T-helper 9 cell (primary cell): ENCODE results near the gene TREML1.
"Not testable (repeated sequence)": the region's sequence is repeated elsewhere in the genome, so short reads cannot be mapped to it uniquely, and the experiment has no call there.

Source experiments
- DNase-seq: peaks from one replicate; pipeline ENCODE4 v3.0.0-alpha.2; 2020

The TREML1 gene

DNA sequence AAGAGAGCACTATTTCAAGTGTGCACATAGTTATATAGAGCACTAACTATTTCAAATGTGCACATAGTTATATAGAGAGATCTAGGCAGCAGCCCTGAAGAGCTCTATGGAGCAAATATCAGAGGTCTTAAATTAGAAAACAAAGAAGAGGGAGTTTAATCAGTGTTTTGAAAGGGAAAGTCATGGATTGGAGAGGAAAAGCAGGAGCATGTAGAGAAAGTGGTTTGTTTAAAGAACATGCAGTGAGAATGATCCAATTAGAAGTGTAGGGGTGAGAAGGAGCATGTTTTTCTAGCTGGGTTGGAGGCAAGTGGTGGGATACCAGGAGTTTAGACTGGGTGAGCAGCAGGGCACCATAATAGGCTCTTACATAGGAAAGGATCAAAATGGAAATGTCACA is 17.2 kb downstream of the TREML1 start:
- DNase-seq: no peak

GRCh38 chr6:41135062-41135832 is 18.9 kb downstream of the TREML1 start:
- DNase-seq: no peak

- no peak for DNase-seq
These were observed 21.9 kb downstream of the TREML1 start for GRCh38 chr6:41132254-41132653.

GRCh38 chr6:41125282-41125681 is 28.9 kb downstream of the TREML1 start:
- no peak for DNase-seq

DNA sequence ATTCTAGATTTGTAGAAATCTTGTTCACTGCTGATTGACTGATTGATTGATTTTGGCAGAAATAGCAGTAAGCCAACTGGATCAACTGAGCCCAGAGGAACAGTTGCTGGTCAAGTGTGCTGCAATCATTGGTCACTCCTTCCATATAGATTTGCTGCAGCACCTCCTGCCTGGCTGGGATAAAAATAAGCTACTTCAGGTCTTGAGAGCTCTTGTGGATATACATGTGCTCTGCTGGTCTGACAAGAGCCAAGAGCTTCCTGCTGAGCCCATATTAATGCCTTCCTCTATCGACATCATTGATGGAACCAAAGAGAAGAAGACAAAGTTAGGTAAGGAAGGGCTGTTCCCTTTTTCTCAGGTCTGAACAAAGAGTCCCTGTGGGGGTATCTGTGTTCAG is 31.2 kb downstream of the TREML1 start:
- DNase-seq: no peak

GRCh38 chr6:41122373-41122772 is 31.8 kb downstream of the TREML1 start:
- no peak for DNase-seq

DNA sequence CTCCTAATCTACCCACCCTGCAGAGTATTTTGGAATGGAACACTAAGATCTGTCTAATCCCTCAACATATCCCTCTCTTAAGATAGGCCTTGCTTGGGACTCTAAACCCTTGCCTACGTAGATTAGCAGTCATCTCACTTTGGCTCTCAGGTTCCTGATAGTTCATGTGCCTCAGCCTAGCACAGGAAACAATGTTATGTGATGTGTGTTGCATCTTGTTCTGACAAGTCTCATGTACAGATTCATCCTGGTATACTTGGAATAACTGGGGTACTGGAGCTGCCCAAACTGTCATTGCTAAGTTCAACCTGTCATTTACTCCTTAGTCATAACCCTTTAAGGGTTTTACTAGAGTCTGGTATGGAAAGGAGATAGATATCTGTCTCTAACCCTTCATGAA is 34.1 kb downstream of the TREML1 start:
- DNase-seq: no peak

DNA sequence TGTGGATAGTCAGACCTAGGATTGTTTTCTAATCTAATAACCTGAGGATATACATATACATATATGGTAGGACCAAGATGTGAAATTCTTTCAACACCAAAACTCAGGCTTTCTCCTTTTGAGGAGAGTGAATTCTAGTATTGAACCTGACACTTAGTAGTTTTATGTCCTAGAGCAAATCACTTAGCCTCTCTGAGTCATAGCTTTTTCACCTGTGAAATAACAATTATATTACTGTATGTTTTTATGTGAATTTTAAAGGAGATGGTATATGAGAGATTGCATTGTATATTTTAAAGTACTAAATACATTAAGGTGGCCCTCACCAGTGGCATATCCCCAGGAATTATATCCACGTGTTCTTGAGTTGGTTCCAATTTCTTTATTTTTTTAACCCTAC is 34.6 kb downstream of the TREML1 start:
- no peak for DNase-seq

- DNase-seq: not testable (repeated sequence)
These were observed 39.1 kb downstream of the TREML1 start for GRCh38 chr6:41115027-41115426.

- no peak for DNase-seq
These were observed 43.1 kb downstream of the TREML1 start for GRCh38 chr6:41111017-41111416.

GRCh38 chr6:41103847-41104246 is 50.3 kb downstream of the TREML1 start:
- DNase-seq: no peak

GRCh38 chr6:41100871-41101287 is 53.3 kb downstream of the TREML1 start:
- no peak for DNase-seq
